OCI-LY7 (cell line): ENCODE data around the gene KCNJ2. TPM values are rescaled to one million over a fixed set of nuclear protein-coding genes. Genes with fewer than 3 reads are reported as not detected.

Experiments
- BruUV-seq: library from RNA; stranded (reverse); fragments of 400-500 nt; replicated peaks from 2 replicates; lab custom pipeline; 2021; lab: Mats Ljungman, UMichigan
- CTCF ChIA-PET: fragments of 300-600 bp; sonication (Branson Sonifier 250); formaldehyde crosslinking; loops from one replicate; lab custom pipeline; 2022; ENCODE audit warnings: antibody characterized with exemption; ENCODE audit not compliant: unreplicated experiment; lab: Charles Lee
- POLR2A ChIA-PET: fragments of 300-600 bp; sonication (Branson Sonifier 250); formaldehyde crosslinking; loops from one replicate; lab custom pipeline; 2022; ENCODE audit warnings: antibody characterized with exemption; lab: Charles Lee
- DNase-seq: peaks from one replicate; pipeline ENCODE4 v3.0.0-alpha.2; 2015; ENCODE audit warnings: low spot score
- H2AFZ ChIP-seq: fragments of 200-600 bp; sonication (generic), shearing (Covaris generic); 2 replicates; pipeline ENCODE4 v1.6.1; 2014; ENCODE audit warnings: mild to moderate bottlenecking, antibody characterized with exemption, low read length, moderate library complexity
- H3K27ac ChIP-seq: fragments of 200-600 bp; sonication (generic); 2 replicates; pipeline ENCODE4 v1.5.1; 2014; ENCODE audit warnings: mixed run types, low read depth, mild to moderate bottlenecking, moderate library complexity, low read length, inconsistent platforms; ENCODE audit not compliant: poor library complexity, severe bottlenecking
- H3K36me3 ChIP-seq: fragments of 200-600 bp; sonication (generic); 2 replicates; pipeline ENCODE4 v1.6.1; 2014; ENCODE audit warnings: mild to moderate bottlenecking, antibody characterized with exemption, low read length, moderate library complexity, mixed read lengths; ENCODE audit not compliant: insufficient read depth
- H3K4me1 ChIP-seq: fragments of 200-600 bp; sonication (generic); 2 replicates; pipeline ENCODE4 v1.5.1; 2014; ENCODE audit warnings: mild to moderate bottlenecking, low read length; ENCODE audit not compliant: insufficient read depth, poor library complexity, severe bottlenecking
- H3K4me2 ChIP-seq: fragments of 200-600 bp; sonication (generic); 2 replicates; pipeline ENCODE4 v1.6.1; 2014; ENCODE audit warnings: mild to moderate bottlenecking, low read length
- H3K4me3 ChIP-seq: fragments of 200-600 bp; sonication (generic); 2 replicates; pipeline ENCODE4 v1.5.1; 2014; ENCODE audit warnings: mild to moderate bottlenecking, low read depth, low read length; ENCODE audit not compliant: poor library complexity, severe bottlenecking
- H3K79me2 ChIP-seq: fragments of 200-600 bp; sonication (generic); 2 replicates; pipeline ENCODE4 v1.6.1; 2016; ENCODE audit warnings: low read depth, mild to moderate bottlenecking, low read length, moderate library complexity, mixed read lengths; ENCODE audit not compliant: insufficient read depth
- H3K9me2 ChIP-seq: fragments of 200-600 bp; sonication (generic); 2 replicates; pipeline ENCODE4 v1.6.1; 2016; ENCODE audit warnings: mild to moderate bottlenecking, low read length, mixed read lengths; ENCODE audit not compliant: insufficient read depth
- H3K9me3 ChIP-seq: fragments of 200-600 bp; sonication (generic); 2 replicates; pipeline ENCODE4 v1.6.1; 2014; ENCODE audit warnings: mild to moderate bottlenecking, mixed run types, low read length, mixed read lengths
- H4K20me1 ChIP-seq: fragments of 200-600 bp; sonication (generic); 2 replicates; pipeline ENCODE4 v1.6.1; 2014; ENCODE audit warnings: mild to moderate bottlenecking, antibody characterized with exemption, low read length, moderate library complexity, mixed read lengths; ENCODE audit not compliant: insufficient read depth
- CTCF ChIP-seq: fragments of 200-600 bp; sonication (generic); conservative IDR thresholded peaks from 2 replicates; pipeline ENCODE4 v1.5.1; 2014; ENCODE audit warnings: mild to moderate bottlenecking, antibody characterized with exemption, low read length, moderate library complexity, mixed read lengths
- EZH2phosphoT487 ChIP-seq: fragments of 200-600 bp; sonication (generic); IDR thresholded peaks from 2 replicates; pipeline ENCODE4 v1.6.1; 2018; ENCODE audit warnings: low read depth, borderline replicate concordance, mild to moderate bottlenecking, mixed run types, antibody characterized with exemption, low read length, moderate library complexity, mixed read lengths
- intact Hi-C: fragments of 100-400 bp; cut with micrococcal nuclease; formaldehyde crosslinking; loops from one replicate; pipeline ENCODE4 v1.10.0; 2022; ENCODE audit not compliant: unreplicated experiment
- total RNA-seq, 2 experiments: library from RNA; depleted of rRNA in 1 of 2; stranded (reverse); fragments of >200 nt in 1 of 2; shearing (Covaris generic) in 1 of 2; gene quantifications; 2 replicates each; pipeline ENCODE4 v1.2.3, GENCODE V29; 2014 to 2022

KCNJ2 gene
- total RNA-seq, 2 experiments from 2014 or later = 0.55 to 0.88 TPM

- CTCF ChIA-PET = no interaction called here
- no peaks in the 10 kb centered on the region for H3K36me3 ChIP-seq
- POLR2A ChIA-PET = interaction anchor here (0.7 kb wide), 1 partner anchor 464 kb away, joined by 4 read pairs; no protein-coding TSS in a partner anchor
- H3K4me2 ChIP-seq = no peak overlapping the region
- TF ChIP-seq CTCF (no peak), EZH2phosphoT487 (no peak)
- intact Hi-C loops = loop anchor here (10.0 kb wide), 2 partner anchors 747 to 837 kb away; partner anchors contain the start of genes ABCA5 and MAP2K6
- no TSS peak for BruUV-seq
- H3K27ac ChIP-seq = no peak overlapping the region
- H3K9me3 ChIP-seq = no peaks in the 10 kb centered on the region
- no peak for DNase-seq
- no peak overlapping the region for H2AFZ ChIP-seq
- H4K20me1 ChIP-seq = no peaks in the 10 kb centered on the region
- no peaks in the 10 kb centered on the region for H3K79me2 ChIP-seq
- no peak overlapping the region for H3K4me3 ChIP-seq
- no peaks in the 10 kb centered on the region for H3K9me2 ChIP-seq
- H3K4me1 ChIP-seq = no peaks in the 10 kb centered on the region
Observed at GRCh38 chr17:70161519-70161918, 7.8 kb upstream of the KCNJ2 start.

GRCh38 chr17:70165383-70165782 lies 3.9 kb upstream of the KCNJ2 start:
- Histone ChIP-seq H3K79me2 (no peaks in the 10 kb centered on the region), H3K36me3 (no peaks in the 10 kb centered on the region), H3K27ac (no peak overlapping the region), H3K4me2 (no peak overlapping the region), H4K20me1 (no peaks in the 10 kb centered on the region), H3K9me3 (no peaks in the 10 kb centered on the region), H3K4me1 (peaks cover 14% of the 10 kb centered on the region), H2AFZ (no peak overlapping the region), H3K4me3 (no peak overlapping the region), H3K9me2 (no peaks in the 10 kb centered on the region)
- intact Hi-C loops = loop anchor here (10.0 kb wide), 2 partner anchors 751 to 841 kb away; partner anchors contain the start of genes ABCA5 and MAP2K6
- BruUV-seq = no TSS peak
- no peak for DNase-seq
- ChIA-PET POLR2A (interaction anchor here (0.9 to 1.2 kb wide), 6 partner anchors 9 to 101 kb away, joined by 3 to 10 read pairs (median 3); no protein-coding TSS in a partner anchor), CTCF (no interaction called here)
- TF ChIP-seq CTCF (no peak), EZH2phosphoT487 (no peak)

- no peaks in the 10 kb centered on the region for H3K36me3 ChIP-seq
- H3K4me2 ChIP-seq = no peak overlapping the region
- CTCF ChIA-PET = no interaction called here
- H4K20me1 ChIP-seq = no peaks in the 10 kb centered on the region
- H3K4me1 ChIP-seq = peaks cover 14% of the 10 kb centered on the region
- no peak for DNase-seq
- POLR2A ChIA-PET = interaction anchor here (0.7 to 1.0 kb wide), 2 partner anchors 28 to 48 kb away, joined by 3 read pairs; no protein-coding TSS in a partner anchor
- no peak overlapping the region for H2AFZ ChIP-seq
- TF ChIP-seq EZH2phosphoT487 = no peak
- TF ChIP-seq CTCF = no peak
- no peaks in the 10 kb centered on the region for H3K79me2 ChIP-seq
- BruUV-seq = no TSS peak
- H3K9me3 ChIP-seq = no peaks in the 10 kb centered on the region
- H3K9me2 ChIP-seq = no peaks in the 10 kb centered on the region
- H3K4me3 ChIP-seq = no peak overlapping the region
- intact Hi-C loops = loop anchor here (10.0 kb wide), 2 partner anchors 752 to 842 kb away; partner anchors contain the start of genes ABCA5 and MAP2K6
- H3K27ac ChIP-seq = no peak overlapping the region
Observed at GRCh38 chr17:70166615-70167014, 2.7 kb upstream of the KCNJ2 start.
